ENCODE data around the gene ACTA1. TPM values are rescaled to one million over a fixed set of nuclear protein-coding genes. Genes with fewer than 3 reads are reported as not detected.

The ACTA1 gene
- total RNA-seq, 1 donor from 2014 or later, result 19.0 TPM

DNA sequence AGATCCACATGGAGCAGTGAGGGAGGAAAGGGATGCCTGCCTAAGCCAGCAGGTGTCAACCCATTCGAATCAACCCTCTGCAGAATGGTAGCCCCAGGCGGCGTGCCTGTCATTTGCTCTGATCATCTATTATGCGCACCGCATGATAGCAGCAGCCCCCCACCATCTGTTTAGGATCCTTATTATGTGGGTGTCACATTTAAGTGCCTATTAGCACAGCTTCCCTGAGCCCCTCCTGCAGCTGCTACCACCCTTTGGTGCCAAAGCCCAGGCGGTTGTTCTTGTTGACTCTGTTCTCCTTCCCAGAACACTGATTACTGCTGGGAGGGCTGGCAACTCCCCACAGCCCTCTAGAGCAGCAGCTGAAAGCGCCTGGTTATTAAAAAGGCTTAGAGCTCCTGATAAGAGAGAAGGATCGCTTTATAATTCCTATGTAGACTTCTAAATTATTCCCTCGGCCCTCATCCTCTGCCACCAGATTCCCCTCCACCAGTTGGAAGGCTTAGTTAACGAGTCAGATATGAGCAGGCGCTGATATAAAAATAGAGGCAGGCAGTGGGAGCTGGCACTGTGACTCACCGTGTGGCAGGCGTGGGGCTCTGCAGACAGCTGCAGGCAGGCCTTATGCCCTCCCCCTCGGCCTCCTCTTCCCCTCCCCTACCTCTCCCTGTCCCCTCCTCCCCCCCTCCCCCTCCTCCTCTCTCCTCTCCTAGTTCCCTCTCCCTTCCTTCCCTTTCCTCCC is 23.0 kb downstream of the ACTA1 start:
- H3K27ac Mint-ChIP-seq (ENCODE audit: unreplicated experiment), result peak overlapping the region; percentile 66
- H3K79me2 ChIP-seq (ENCODE audit: insufficient read depth, low read length), result no peaks in the 10 kb centered on the region
- no peak overlapping the region for H2AFZ ChIP-seq (ENCODE audit: low read depth, low read length)
- H3K36me3 ChIP-seq (ENCODE audit: insufficient read depth, low read length), result no peaks in the 10 kb centered on the region
- no peak overlapping the region for H3K27ac ChIP-seq (ENCODE audit: low read depth, low read length)
- H3K9me3 Mint-ChIP-seq (ENCODE audit: unreplicated experiment), result peaks cover 4% of the 10 kb centered on the region
- peaks cover 8% of the 10 kb centered on the region for H3K27me3 Mint-ChIP-seq (ENCODE audit: low read depth, unreplicated experiment)
- no peaks in the 10 kb centered on the region for H3K9me3 ChIP-seq (ENCODE audit: insufficient read depth, low read depth, low read length)
- peaks cover 37% of the 10 kb centered on the region for H3K4me1 Mint-ChIP-seq (ENCODE audit: low read depth, unreplicated experiment)
- no peaks in the 10 kb centered on the region for H3K36me3 Mint-ChIP-seq (ENCODE audit: low read depth, unreplicated experiment)
- FAIRE-seq (no peak), DNase-seq (ENCODE audit: low read depth) (peak; percentile 36)
- no peak for TF ChIP-seq EZH2 (IDR thresholded peaks at IDR 0.05; ENCODE audit: insufficient read depth, low read length)
- TF ChIP-seq, protein P1, sequence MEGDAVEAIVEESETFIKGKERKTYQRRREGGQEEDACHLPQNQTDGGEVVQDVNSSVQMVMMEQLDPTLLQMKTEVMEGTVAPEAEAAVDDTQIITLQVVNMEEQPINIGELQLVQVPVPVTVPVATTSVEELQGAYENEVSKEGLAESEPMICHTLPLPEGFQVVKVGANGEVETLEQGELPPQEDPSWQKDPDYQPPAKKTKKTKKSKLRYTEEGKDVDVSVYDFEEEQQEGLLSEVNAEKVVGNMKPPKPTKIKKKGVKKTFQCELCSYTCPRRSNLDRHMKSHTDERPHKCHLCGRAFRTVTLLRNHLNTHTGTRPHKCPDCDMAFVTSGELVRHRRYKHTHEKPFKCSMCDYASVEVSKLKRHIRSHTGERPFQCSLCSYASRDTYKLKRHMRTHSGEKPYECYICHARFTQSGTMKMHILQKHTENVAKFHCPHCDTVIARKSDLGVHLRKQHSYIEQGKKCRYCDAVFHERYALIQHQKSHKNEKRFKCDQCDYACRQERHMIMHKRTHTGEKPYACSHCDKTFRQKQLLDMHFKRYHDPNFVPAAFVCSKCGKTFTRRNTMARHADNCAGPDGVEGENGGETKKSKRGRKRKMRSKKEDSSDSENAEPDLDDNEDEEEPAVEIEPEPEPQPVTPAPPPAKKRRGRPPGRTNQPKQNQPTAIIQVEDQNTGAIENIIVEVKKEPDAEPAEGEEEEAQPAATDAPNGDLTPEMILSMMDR (IDR thresholded peaks at IDR 0.05; ENCODE audit: insufficient read depth, low read depth, low read length), result no peak
- H4K20me1 ChIP-seq (ENCODE audit: insufficient read depth, low read length), result no peaks in the 10 kb centered on the region
- H3K27me3 ChIP-seq (ENCODE audit: insufficient read depth, low read length), result peaks cover 34% of the 10 kb centered on the region
- H3K4me3 ChIP-seq (ENCODE audit: insufficient read depth, low read depth, low read length), result no peak overlapping the region
- H3K4me2 ChIP-seq (ENCODE audit: low read length), result peak overlapping the region; percentile 52
- peak overlapping the region; percentile 40 for H3K4me3 Mint-ChIP-seq (ENCODE audit: unreplicated experiment)
- H3K4me1 ChIP-seq (ENCODE audit: insufficient read depth, low read length), result peaks cover 9% of the 10 kb centered on the region
- no peak overlapping the region for H3K9ac ChIP-seq (ENCODE audit: low read length)

DNA sequence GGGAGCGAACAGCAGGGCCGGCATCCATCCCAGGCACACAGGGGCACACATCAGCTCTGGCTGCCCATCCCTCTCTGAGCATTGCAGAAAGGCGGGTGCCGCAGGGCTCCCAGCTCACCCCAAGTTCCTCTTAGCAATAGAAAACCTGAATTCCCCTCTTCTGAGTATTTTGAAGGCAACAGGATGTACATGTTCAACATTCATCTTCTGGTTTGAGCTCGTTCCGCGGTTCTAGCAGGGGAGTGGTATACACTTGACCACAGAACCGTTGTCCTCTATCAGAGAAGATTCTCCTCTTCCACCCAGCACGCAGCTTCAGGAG is 23.6 kb downstream of the ACTA1 start:
- H3K79me2 ChIP-seq (ENCODE audit: insufficient read depth, low read length), result no peaks in the 10 kb centered on the region
- peaks cover 13% of the 10 kb centered on the region for H3K27me3 Mint-ChIP-seq (ENCODE audit: low read depth, unreplicated experiment)
- H3K4me1 Mint-ChIP-seq (ENCODE audit: low read depth, unreplicated experiment), result peaks cover 37% of the 10 kb centered on the region
- H3K9me3 ChIP-seq (ENCODE audit: insufficient read depth, low read depth, low read length), result no peaks in the 10 kb centered on the region
- peak overlapping the region; percentile 40 for H3K4me3 Mint-ChIP-seq (ENCODE audit: unreplicated experiment)
- H3K9ac ChIP-seq (ENCODE audit: low read length), result no peak overlapping the region
- H3K36me3 ChIP-seq (ENCODE audit: insufficient read depth, low read length), result no peaks in the 10 kb centered on the region
- H3K9me3 Mint-ChIP-seq (ENCODE audit: unreplicated experiment), result peaks cover 4% of the 10 kb centered on the region
- DNase-seq (ENCODE audit: low read depth) (no peak), FAIRE-seq (no peak)
- no peaks in the 10 kb centered on the region for H4K20me1 ChIP-seq (ENCODE audit: insufficient read depth, low read length)
- peak overlapping the region; percentile 66 for H3K27ac Mint-ChIP-seq (ENCODE audit: unreplicated experiment)
- H3K27me3 ChIP-seq (ENCODE audit: insufficient read depth, low read length), result peaks cover 37% of the 10 kb centered on the region
- H2AFZ ChIP-seq (ENCODE audit: low read depth, low read length), result no peak overlapping the region
- peaks cover 9% of the 10 kb centered on the region for H3K4me1 ChIP-seq (ENCODE audit: insufficient read depth, low read length)
- no peak overlapping the region for H3K27ac ChIP-seq (ENCODE audit: low read depth, low read length)
- no peak overlapping the region for H3K4me3 ChIP-seq (ENCODE audit: insufficient read depth, low read depth, low read length)
- TF ChIP-seq EZH2 (IDR thresholded peaks at IDR 0.05; ENCODE audit: insufficient read depth, low read length), result no peak
- TF ChIP-seq, protein P1 (IDR thresholded peaks at IDR 0.05; ENCODE audit: insufficient read depth, low read depth, low read length), result no peak
- peak overlapping the region; percentile 52 for H3K4me2 ChIP-seq (ENCODE audit: low read length)
- no peaks in the 10 kb centered on the region for H3K36me3 Mint-ChIP-seq (ENCODE audit: low read depth, unreplicated experiment)

All from astrocyte (in vitro differentiated cells and primary cell).